MM.1S (cell line): ENCODE measurements around the gene PARD3.

Source experiments
- CTCF ChIP-seq: fragments of 300-600 bp; sonication (generic); IDR thresholded peaks from 2 replicates; pipeline ENCODE4 v1.5.1; 2016; ENCODE audit warnings: antibody characterized with exemption, low read length, mixed read lengths
- EZH2 ChIP-seq: fragments of 300-600 bp; sonication (generic); optimal IDR thresholded peaks from 2 replicates; pipeline ENCODE3; 2017; ENCODE audit warnings: low read depth, mild to moderate bottlenecking, antibody characterized with exemption, low read length, mixed read lengths
- EZH2phosphoT487 ChIP-seq: fragments of 300-600 bp; sonication (generic); IDR thresholded peaks from 2 replicates; pipeline ENCODE4 v1.6.1; 2018; ENCODE audit warnings: antibody characterized with exemption, low read length

GRCh38 chr10:34075254-34075926, 739.7 kb downstream of the PARD3 start:
- TF ChIP-seq CTCF (no peak), EZH2 (no peak), EZH2phosphoT487 (no peak)
